Limb (tissue), 2 donors: ENCODE data around the gene PDCL2.
"Not testable (repeated sequence)": the region's sequence is repeated elsewhere in the genome, so short reads cannot be mapped to it uniquely, and the experiment has no call there.

ENCODE experiments used
- DNase-seq, 2 donors: peaks; one replicate each; pipeline ENCODE4 v3.0.0-alpha.2; 2016; ENCODE audit errors: extremely low spot score in 2 of 2

PDCL2 gene

GRCh38 chr4:55598641-55599040 is 6.6 kb upstream of the PDCL2 start:
- no peak for DNase-seq

GRCh38 chr4:55588160-55588559 is 3.9 kb downstream of the PDCL2 start:
- DNase-seq: no peak

- DNase-seq: not testable (repeated sequence)
Observed at GRCh38 chr4:55582773-55583172, 9.3 kb downstream of the PDCL2 start.

- no peak for DNase-seq
Observed at GRCh38 chr4:55578341-55579010, 13.6 kb downstream of the PDCL2 start.

- no peak for DNase-seq
Observed at GRCh38 chr4:55575513-55575912, 16.5 kb downstream of the PDCL2 start.

GRCh38 chr4:55574252-55574651 is 17.8 kb downstream of the PDCL2 start:
- no peak for DNase-seq

GRCh38 chr4:55571806-55572205 is 20.2 kb downstream of the PDCL2 start:
- no peak for DNase-seq

- no peak for DNase-seq
Observed at GRCh38 chr4:55568905-55569504, 23.0 kb downstream of the PDCL2 start.

- DNase-seq: no peak
Observed at GRCh38 chr4:55561889-55562288, 30.2 kb downstream of the PDCL2 start.

- DNase-seq: no peak
Observed at GRCh38 chr4:55560096-55560495, 31.9 kb downstream of the PDCL2 start.

- DNase-seq: peak in 1 of 2 donors; percentile 66
Observed at GRCh38 chr4:55554453-55555030, 37.5 kb downstream of the PDCL2 start.

GRCh38 chr4:55553441-55554201 is 38.4 kb downstream of the PDCL2 start:
- DNase-seq: no peak

- not testable (repeated sequence) for DNase-seq
Observed at GRCh38 chr4:55551964-55552363, 40.1 kb downstream of the PDCL2 start.

GRCh38 chr4:55549888-55550287 is 42.2 kb downstream of the PDCL2 start:
- DNase-seq: no peak

GRCh38 chr4:55547918-55548317 is 44.1 kb downstream of the PDCL2 start:
- DNase-seq: no peak

- DNase-seq: peak in 1 of 2 donors; percentile 36
Observed at GRCh38 chr4:55547466-55547770, 44.6 kb downstream of the PDCL2 start.

- peak in 1 of 2 donors; percentile 89 for DNase-seq
Observed at GRCh38 chr4:55546756-55547465, 45.1 kb downstream of the PDCL2 start, which contains the start of gene CLOCK. Gene CLOCK, minus strand, starts transcription at chr4:55546909. Its CDS starts 64,124 bp downstream, at chr4:55482785.

- peak in 1 of 2 donors; percentile 93 for DNase-seq
Observed at GRCh38 chr4:55546506-55546755, 45.6 kb downstream of the PDCL2 start.

GRCh38 chr4:55545641-55546505 is 46.2 kb downstream of the PDCL2 start:
- peak; percentile 83 to 84 for DNase-seq

- DNase-seq: no peak
Observed at GRCh38 chr4:55545151-55545550, 46.9 kb downstream of the PDCL2 start.

GRCh38 chr4:55543858-55544257 is 48.2 kb downstream of the PDCL2 start:
- DNase-seq: no peak
